Testis (tissue), 2 donors: ENCODE measurements around the gene MTMR3.

ENCODE experiments used
- CTCF ChIP-seq, 3 experiments: fragments of 450-650 bp in 2 of 3; fragments of 200-600 bp in 1 of 3; sonication (generic) in 1 of 3; IDR thresholded peaks; one replicate each; pipeline ENCODE4 v1.5.1; 2016 to 2019; ENCODE audit warnings: antibody characterized with exemption in 3 of 3, mild to moderate bottlenecking in 2 of 3, moderate library complexity in 1 of 3
- POLR2A ChIP-seq: fragments of 450-650 bp; IDR thresholded peaks from one replicate; pipeline ENCODE4 v1.6.1; 2017; ENCODE audit warnings: antibody characterized with exemption, mild to moderate bottlenecking, moderate library complexity

GRCh38 chr22:29854432-29854831 is 28.5 kb upstream of the MTMR3 start:
- TF ChIP-seq CTCF (IDR thresholded peaks at IDR 0.05) (no peak), POLR2A (no peak)
